ENCODE measurements around the gene KRT38.

- TF ChIP-seq CTCF (IDR thresholded peaks at IDR 0.05) = no peak
- TF ChIP-seq FOXJ3 (CRISPR knock-in tag; IDR thresholded peaks at IDR 0.05) = no peak
- TF ChIP-seq SMC3 (IDR thresholded peaks at IDR 0.05; ENCODE audit: low read depth, low read length) = no peak
- TF ChIP-seq EZH2phosphoT487 (IDR thresholded peaks at IDR 0.05; ENCODE audit: borderline replicate concordance, low read depth) = no peak
- TF ChIP-seq USF2 (IDR thresholded peaks at IDR 0.05; ENCODE audit: borderline replicate concordance, low read depth, low read length) = no peak
- TF ChIP-seq GATA2 (CRISPR knock-in tag; IDR thresholded peaks at IDR 0.05) = no peak
- no peak for TF ChIP-seq USF1 (IDR thresholded peaks at IDR 0.05; ENCODE audit: borderline replicate concordance, low read depth)
- TF ChIP-seq IRF3 (IDR thresholded peaks at IDR 0.05; ENCODE audit: low read depth, low read length) = no peak
- no peak for TF ChIP-seq ELF1 (IDR thresholded peaks at IDR 0.05)
- no peak for TF ChIP-seq MEF2A (IDR thresholded peaks at IDR 0.05; ENCODE audit: borderline replicate concordance, low read depth)
- TF ChIP-seq TAF1 (IDR thresholded peaks at IDR 0.05; ENCODE audit: borderline replicate concordance, low read depth, low read length) = no peak
- TF ChIP-seq MAX (IDR thresholded peaks at IDR 0.05; ENCODE audit: low read depth) = no peak
- TF ChIP-seq EP300 (IDR thresholded peaks at IDR 0.05; ENCODE audit: borderline replicate concordance in 1 of 2, low read depth in 1 of 2, low read length in 1 of 2) = no peak
- TF ChIP-seq REST (IDR thresholded peaks at IDR 0.05; ENCODE audit: low read depth, low read length) = no peak
These were observed 3.9 kb upstream of the KRT38 start for GRCh38 chr17:41444640-41445039.
